ENCODE results near the gene SH3RF1. TPM values are rescaled to one million over a fixed set of nuclear protein-coding genes. Genes with fewer than 3 reads are reported as not detected.

Gene SH3RF1
- total and polyA plus RNA-seq, 4 donors: 5.3 to 33.1 (median 16.3) TPM

GRCh38 chr4:169236873-169237626 is 33.7 kb downstream of the SH3RF1 start:
- TF ChIP-seq CTCF (IDR thresholded peaks at IDR 0.05; ENCODE audit: control extremely low read depth, extremely low read depth): no peak
- H3K36me3 ChIP-seq (ENCODE audit: control insufficient read depth in 4 of 4, insufficient read depth in 4 of 4, low read length in 4 of 4): no peaks in the 10 kb centered on the region
- no peak overlapping the region for H3K9ac ChIP-seq (ENCODE audit: insufficient read depth in 1 of 2, low read length in 2 of 2)
- peaks cover 6 to 64% (median 26%) of the 10 kb centered on the region in 5 donors for H3K4me1 ChIP-seq (ENCODE audit: control insufficient read depth in 5 of 5, insufficient read depth in 5 of 5, low read length in 5 of 5)
- H3K27me3 ChIP-seq (ENCODE audit: control insufficient read depth in 3 of 3, insufficient read depth in 3 of 3, low read length in 2 of 3): no peaks in the 10 kb centered on the region
- no peak overlapping the region for H3K4me3 ChIP-seq
- peak overlapping the region in 1 of 2 donors; percentile 21 for H3K27ac ChIP-seq (ENCODE audit: low read depth in 1 of 2, low read length in 1 of 2)
- WGBS, 2 donors: 39 to 59% methylated on average over 6 of the region's 6 CpGs
- ATAC-seq (ENCODE audit: insufficient read depth, low FRiP score) (no peak), DNase-seq (peak; percentile 37 to 77 (median 67))
- H3K9me3 ChIP-seq (ENCODE audit: control insufficient read depth in 4 of 4, insufficient read depth in 3 of 4, low read length in 3 of 4): no peaks in the 10 kb centered on the region

- Histone ChIP-seq H3K36me3 (ENCODE audit: control insufficient read depth in 4 of 4, insufficient read depth in 4 of 4, low read length in 4 of 4) (no peaks in the 10 kb centered on the region), H3K4me1 (ENCODE audit: control insufficient read depth in 5 of 5, insufficient read depth in 5 of 5, low read length in 5 of 5) (peaks cover 6 to 55% (median 26%) of the 10 kb centered on the region in 5 donors), H3K4me3 (no peak overlapping the region), H3K27me3 (ENCODE audit: control insufficient read depth in 3 of 3, insufficient read depth in 3 of 3, low read length in 2 of 3) (no peaks in the 10 kb centered on the region), H3K9me3 (ENCODE audit: control insufficient read depth in 4 of 4, insufficient read depth in 3 of 4, low read length in 3 of 4) (no peaks in the 10 kb centered on the region), H3K27ac (ENCODE audit: low read depth in 1 of 2, low read length in 1 of 2) (no peak overlapping the region), H3K9ac (ENCODE audit: insufficient read depth in 1 of 2, low read length in 2 of 2) (no peak overlapping the region)
- ATAC-seq (ENCODE audit: insufficient read depth, low FRiP score) (no peak), DNase-seq (peak in 2 of 3 donors; percentile 44 to 53)
- WGBS, 2 donors: 85 to 89% methylated on average over 6 of the region's 6 CpGs
- no peak for TF ChIP-seq CTCF (IDR thresholded peaks at IDR 0.05; ENCODE audit: control extremely low read depth, extremely low read depth)
Measured at GRCh38 chr4:169236078-169236477, 34.7 kb downstream of the SH3RF1 start.

- H3K27ac ChIP-seq (ENCODE audit: low read depth in 1 of 2, low read length in 1 of 2): no peak overlapping the region
- ATAC-seq (ENCODE audit: insufficient read depth, low FRiP score) (no peak), DNase-seq (no peak)
- H3K9ac ChIP-seq (ENCODE audit: insufficient read depth in 1 of 2, low read length in 2 of 2): no peak overlapping the region
- peaks cover 6 to 46% (median 26%) of the 10 kb centered on the region in 5 donors for H3K4me1 ChIP-seq (ENCODE audit: control insufficient read depth in 5 of 5, insufficient read depth in 5 of 5, low read length in 5 of 5)
- H3K9me3 ChIP-seq (ENCODE audit: control insufficient read depth in 4 of 4, insufficient read depth in 3 of 4, low read length in 3 of 4): no peaks in the 10 kb centered on the region
- TF ChIP-seq CTCF (IDR thresholded peaks at IDR 0.05; ENCODE audit: control extremely low read depth, extremely low read depth): no peak
- H3K27me3 ChIP-seq (ENCODE audit: control insufficient read depth in 3 of 3, insufficient read depth in 3 of 3, low read length in 2 of 3): no peaks in the 10 kb centered on the region
- no peaks in the 10 kb centered on the region for H3K36me3 ChIP-seq (ENCODE audit: control insufficient read depth in 4 of 4, insufficient read depth in 4 of 4, low read length in 4 of 4)
- WGBS, 2 donors: 64 to 66% methylated on average over 7 of the region's 7 CpGs
- H3K4me3 ChIP-seq: no peak overlapping the region
Measured at GRCh38 chr4:169234137-169234855, 36.5 kb downstream of the SH3RF1 start.

All from lung (tissue), 12 donors.